ENCODE results near the gene RPS27A.

DNA sequence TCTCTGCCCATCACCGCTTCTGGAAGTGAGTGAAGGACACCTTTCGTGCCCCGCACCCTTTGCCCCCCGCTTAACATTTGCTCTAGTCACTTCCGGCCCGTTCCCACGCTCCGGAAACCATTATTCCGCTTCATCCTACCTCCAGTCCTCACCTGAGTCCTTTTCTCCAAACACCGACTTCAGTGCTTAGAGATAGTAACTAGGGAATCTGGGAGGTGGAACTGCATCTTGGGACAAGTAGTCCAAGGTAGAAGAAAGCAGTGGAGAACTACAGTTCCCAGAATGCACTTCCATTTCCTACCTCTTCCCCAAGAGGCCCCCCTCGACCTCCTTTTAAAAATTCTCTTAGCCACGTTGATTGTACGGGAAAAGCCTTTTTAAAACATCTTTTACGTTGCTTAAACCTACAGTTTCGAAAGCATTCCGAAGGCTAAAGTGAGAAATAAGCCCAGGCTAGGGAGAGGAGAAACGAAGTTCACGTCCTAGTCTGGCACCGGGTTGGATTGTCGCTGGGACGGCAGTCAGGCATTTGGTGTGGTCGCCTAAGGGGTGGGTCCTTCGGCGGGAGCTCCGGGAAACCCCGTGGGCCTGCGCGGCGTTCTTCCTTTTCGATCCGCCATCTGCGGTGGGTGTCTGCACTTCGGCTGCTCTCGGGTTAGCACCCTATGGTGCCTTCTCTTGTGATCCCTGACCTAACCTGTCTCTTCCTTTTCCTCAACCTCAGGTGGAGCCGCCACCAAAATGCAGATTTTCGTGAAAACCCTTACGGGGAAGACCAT is at the start of gene RPS27A, which contains the start of gene CLHC1:
- TF ChIP-seq, protein P1, sequence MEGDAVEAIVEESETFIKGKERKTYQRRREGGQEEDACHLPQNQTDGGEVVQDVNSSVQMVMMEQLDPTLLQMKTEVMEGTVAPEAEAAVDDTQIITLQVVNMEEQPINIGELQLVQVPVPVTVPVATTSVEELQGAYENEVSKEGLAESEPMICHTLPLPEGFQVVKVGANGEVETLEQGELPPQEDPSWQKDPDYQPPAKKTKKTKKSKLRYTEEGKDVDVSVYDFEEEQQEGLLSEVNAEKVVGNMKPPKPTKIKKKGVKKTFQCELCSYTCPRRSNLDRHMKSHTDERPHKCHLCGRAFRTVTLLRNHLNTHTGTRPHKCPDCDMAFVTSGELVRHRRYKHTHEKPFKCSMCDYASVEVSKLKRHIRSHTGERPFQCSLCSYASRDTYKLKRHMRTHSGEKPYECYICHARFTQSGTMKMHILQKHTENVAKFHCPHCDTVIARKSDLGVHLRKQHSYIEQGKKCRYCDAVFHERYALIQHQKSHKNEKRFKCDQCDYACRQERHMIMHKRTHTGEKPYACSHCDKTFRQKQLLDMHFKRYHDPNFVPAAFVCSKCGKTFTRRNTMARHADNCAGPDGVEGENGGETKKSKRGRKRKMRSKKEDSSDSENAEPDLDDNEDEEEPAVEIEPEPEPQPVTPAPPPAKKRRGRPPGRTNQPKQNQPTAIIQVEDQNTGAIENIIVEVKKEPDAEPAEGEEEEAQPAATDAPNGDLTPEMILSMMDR (IDR thresholded peaks at IDR 0.05; ENCODE audit: poor library complexity), result no peak
- no peak for TF ChIP-seq EZH2 (IDR thresholded peaks at IDR 0.05; ENCODE audit: borderline replicate concordance)
